Nephron progenitor cell (in vitro differentiated cells): ENCODE measurements around the gene ABCC4.
A peak's percentile ranks its signal among the peaks of the same experiment; 100 is the strongest.

ENCODE experiments used
- DNase-seq: peaks from one replicate; pipeline ENCODE4 v3.0.0; 2021
- H3K27ac Mint-ChIP-seq: 2 replicates; pipeline ENCODE4 v1.8.0; 2021; ENCODE audit warnings: mild to moderate bottlenecking, moderate library complexity, mixed read lengths
- H3K27me3 Mint-ChIP-seq: 2 replicates; pipeline ENCODE4 v1.8.0; 2021; ENCODE audit warnings: mild to moderate bottlenecking, low read depth, mixed read lengths; ENCODE audit not compliant: poor library complexity
- H3K36me3 Mint-ChIP-seq: 2 replicates; pipeline ENCODE4 v1.8.0; 2021; ENCODE audit warnings: low read depth, mixed read lengths
- H3K4me1 Mint-ChIP-seq: 2 replicates; pipeline ENCODE4 v1.8.0; 2021; ENCODE audit warnings: mixed read lengths
- H3K4me3 Mint-ChIP-seq: 2 replicates; pipeline ENCODE4 v1.8.0; 2021; ENCODE audit warnings: mild to moderate bottlenecking, moderate library complexity, mixed read lengths
- H3K9me3 Mint-ChIP-seq: 2 replicates; pipeline ENCODE4 v1.8.0; 2021; ENCODE audit warnings: mild to moderate bottlenecking, moderate library complexity, mixed read lengths
- CTCF ChIP-seq: fragments of 200-600 bp; sonication (generic); IDR thresholded peaks from 2 replicates; pipeline ENCODE4 v1.5.0; 2021; ENCODE audit warnings: antibody characterized with exemption

ABCC4 gene

GRCh38 chr13:95235974-95236373 lies 65.3 kb downstream of the ABCC4 start:
- Mint-ChIP-seq H3K9me3 (no peaks in the 10 kb centered on the region), H3K36me3 (peaks cover 13% of the 10 kb centered on the region), H3K27me3 (peaks cover 4% of the 10 kb centered on the region), H3K4me3 (no peak overlapping the region), H3K4me1 (peaks cover 28% of the 10 kb centered on the region), H3K27ac (peak overlapping the region; percentile 55)
- no peak for TF ChIP-seq CTCF
- no peak for DNase-seq

- no peak for TF ChIP-seq CTCF
- peak overlapping the region; percentile 88 for H3K27ac Mint-ChIP-seq
- H3K9me3 Mint-ChIP-seq, result no peaks in the 10 kb centered on the region
- H3K4me1 Mint-ChIP-seq, result peaks cover 28% of the 10 kb centered on the region
- DNase-seq, result no peak
- peaks cover 13% of the 10 kb centered on the region for H3K36me3 Mint-ChIP-seq
- H3K4me3 Mint-ChIP-seq, result no peak overlapping the region
- H3K27me3 Mint-ChIP-seq, result peaks cover 4% of the 10 kb centered on the region
Observed at GRCh38 chr13:95235199-95235756, 66.0 kb downstream of the ABCC4 start.

GRCh38 chr13:95234242-95234641 lies 67.0 kb downstream of the ABCC4 start:
- no peak for DNase-seq
- Mint-ChIP-seq H3K4me3 (no peak overlapping the region), H3K9me3 (no peaks in the 10 kb centered on the region), H3K4me1 (peaks cover 28% of the 10 kb centered on the region), H3K36me3 (peaks cover 8% of the 10 kb centered on the region), H3K27me3 (peaks cover 4% of the 10 kb centered on the region), H3K27ac (no peak overlapping the region)
- TF ChIP-seq CTCF, result no peak

GRCh38 chr13:95233026-95233635 lies 68.1 kb downstream of the ABCC4 start:
- Mint-ChIP-seq H3K4me1 (peaks cover 28% of the 10 kb centered on the region), H3K4me3 (no peak overlapping the region), H3K36me3 (peaks cover 8% of the 10 kb centered on the region), H3K27ac (no peak overlapping the region), H3K9me3 (no peaks in the 10 kb centered on the region), H3K27me3 (peaks cover 4% of the 10 kb centered on the region)
- TF ChIP-seq CTCF, result no peak
- no peak for DNase-seq

- TF ChIP-seq CTCF, result no peak
- Mint-ChIP-seq H3K27me3 (peaks cover 4% of the 10 kb centered on the region), H3K9me3 (no peaks in the 10 kb centered on the region), H3K4me1 (peaks cover 20% of the 10 kb centered on the region), H3K36me3 (peaks cover 4% of the 10 kb centered on the region), H3K4me3 (no peak overlapping the region), H3K27ac (no peak overlapping the region)
- DNase-seq, result no peak
Observed at GRCh38 chr13:95231393-95231792, 69.9 kb downstream of the ABCC4 start.

- Mint-ChIP-seq H3K4me1 (peaks cover 8% of the 10 kb centered on the region), H3K4me3 (no peak overlapping the region), H3K36me3 (peaks cover 7% of the 10 kb centered on the region), H3K27ac (no peak overlapping the region), H3K27me3 (peaks cover 4% of the 10 kb centered on the region), H3K9me3 (no peaks in the 10 kb centered on the region)
- no peak for TF ChIP-seq CTCF
- DNase-seq, result no peak
Observed at GRCh38 chr13:95229855-95230254, 71.4 kb downstream of the ABCC4 start.
